Osteoblast (primary cell): ENCODE results near the gene SLC26A3. TPM values are rescaled to one million over a fixed set of nuclear protein-coding genes. Genes with fewer than 3 reads are reported as not detected.

ENCODE experiments used
- DNase-seq: peaks from one replicate; pipeline ENCODE4 v3.0.0; 2011; ENCODE audit warnings: low spot score, mixed read lengths; ENCODE audit not compliant: insufficient read length; ENCODE audit errors: missing footprints
- H2AFZ ChIP-seq: 2 replicates; pipeline ENCODE4 v1.6.0; 2011; ENCODE audit warnings: mild to moderate bottlenecking, low read length
- H3K27ac ChIP-seq: 2 replicates; pipeline ENCODE4 v1.5.1; 2011; ENCODE audit warnings: mild to moderate bottlenecking, low read depth, low read length, moderate library complexity
- H3K27me3 ChIP-seq: 2 replicates; pipeline ENCODE4 v1.6.0; 2012; ENCODE audit warnings: mild to moderate bottlenecking, control low read depth, inconsistent platforms, low read length, moderate library complexity; ENCODE audit not compliant: insufficient read depth
- H3K36me3 ChIP-seq: 2 replicates; pipeline ENCODE4 v1.5.1; 2011; ENCODE audit warnings: mild to moderate bottlenecking, low read length, control low read depth, moderate library complexity; ENCODE audit not compliant: insufficient read depth
- H3K4me1 ChIP-seq: 2 replicates; pipeline ENCODE4 v1.5.1; 2011; ENCODE audit warnings: mild to moderate bottlenecking, low read length, control low read depth, moderate library complexity; ENCODE audit not compliant: insufficient read depth
- H3K4me2 ChIP-seq: 2 replicates; pipeline ENCODE4 v1.6.0; 2011; ENCODE audit warnings: mild to moderate bottlenecking, low read length; ENCODE audit not compliant: insufficient read depth
- H3K4me3 ChIP-seq: fragments of 200-600 bp; sonication (generic); 3 replicates; pipeline ENCODE4 v1.5.1; 2012; ENCODE audit warnings: mild to moderate bottlenecking, low read length, inconsistent platforms; ENCODE audit not compliant: insufficient read depth
- H3K79me2 ChIP-seq: 2 replicates; pipeline ENCODE4 v1.6.0; 2012; ENCODE audit warnings: mild to moderate bottlenecking, low read length, control low read depth, inconsistent platforms; ENCODE audit not compliant: insufficient read depth
- H3K9me3 ChIP-seq: 2 replicates; pipeline ENCODE4 v1.5.1; 2011; ENCODE audit warnings: low read depth, low read length, control low read depth
- H4K20me1 ChIP-seq: 2 replicates; pipeline ENCODE4 v1.6.0; 2012; ENCODE audit warnings: mild to moderate bottlenecking, low read length, control low read depth; ENCODE audit not compliant: insufficient read depth
- CTCF ChIP-seq: IDR thresholded peaks from 2 replicates; pipeline ENCODE4 v1.5.1; 2011; ENCODE audit warnings: mild to moderate bottlenecking, low read depth, low read length, moderate library complexity; ENCODE audit errors: extremely low read depth
- total RNA-seq: library from RNA; depleted of rRNA; stranded (reverse); fragments of >200 nt; gene quantifications from 2 replicates; pipeline ENCODE4 v1.2.3, GENCODE V29; 2012

Gene SLC26A3
- total RNA-seq, 1 donor: not detected

DNA sequence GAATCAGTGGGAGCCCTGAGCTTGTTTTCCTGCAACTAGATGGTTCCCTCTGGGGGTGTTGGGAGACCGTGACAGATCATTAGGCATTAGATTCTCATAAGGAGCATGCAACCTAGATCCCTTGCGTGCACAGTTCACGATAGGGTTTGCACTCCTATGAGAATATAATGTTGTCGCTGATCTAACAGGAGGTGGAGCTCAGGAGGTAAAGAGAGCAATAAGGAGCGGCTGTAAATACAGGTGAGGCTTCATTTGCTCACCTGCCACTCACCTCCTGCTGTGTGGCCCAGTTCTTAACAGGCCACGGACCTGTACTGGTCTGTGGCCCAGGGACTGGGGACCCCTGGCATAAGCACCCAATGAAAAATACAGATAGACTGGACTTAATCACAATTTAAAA, 10.7 kb downstream of the SLC26A3 start:
- Histone ChIP-seq H3K4me2 (no peak overlapping the region), H3K27ac (no peak overlapping the region), H4K20me1 (no peaks in the 10 kb centered on the region), H3K79me2 (no peaks in the 10 kb centered on the region), H3K4me1 (no peaks in the 10 kb centered on the region), H3K36me3 (no peaks in the 10 kb centered on the region), H3K9me3 (no peaks in the 10 kb centered on the region), H3K4me3 (no peak overlapping the region), H2AFZ (no peak overlapping the region), H3K27me3 (peaks cover 19% of the 10 kb centered on the region)
- no peak for TF ChIP-seq CTCF
- DNase-seq: no peak

GRCh38 chr7:107789647-107790046, 13.4 kb downstream of the SLC26A3 start:
- no peaks in the 10 kb centered on the region for H3K79me2 ChIP-seq
- H3K27me3 ChIP-seq: peaks cover 25% of the 10 kb centered on the region
- no peak overlapping the region for H3K27ac ChIP-seq
- no peaks in the 10 kb centered on the region for H4K20me1 ChIP-seq
- no peak for TF ChIP-seq CTCF
- H3K4me1 ChIP-seq: no peaks in the 10 kb centered on the region
- DNase-seq: no peak
- no peak overlapping the region for H3K4me3 ChIP-seq
- H3K4me2 ChIP-seq: no peak overlapping the region
- no peaks in the 10 kb centered on the region for H3K9me3 ChIP-seq
- no peaks in the 10 kb centered on the region for H3K36me3 ChIP-seq
- H2AFZ ChIP-seq: no peak overlapping the region

DNA sequence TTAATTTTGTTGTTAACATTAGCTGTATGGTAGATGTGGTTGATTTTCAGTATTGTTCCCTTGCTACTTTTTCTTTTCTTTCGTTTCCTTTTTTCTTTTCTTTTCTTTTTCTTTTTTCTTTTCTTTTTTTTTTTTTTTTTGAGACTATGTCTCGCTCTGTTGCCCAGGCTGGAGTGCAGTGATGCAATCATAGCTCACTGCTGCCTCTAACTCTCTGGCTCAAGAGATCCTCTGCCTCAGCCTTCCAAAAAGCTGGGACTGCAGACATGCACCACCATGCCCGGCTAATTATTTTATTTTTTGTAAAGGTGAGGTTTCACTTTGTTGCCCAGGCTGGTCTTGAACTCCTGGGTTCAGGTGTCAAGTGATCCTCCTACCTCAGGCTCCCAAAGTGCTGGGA, 14.4 kb downstream of the SLC26A3 start:
- no peaks in the 10 kb centered on the region for H3K9me3 ChIP-seq
- H3K79me2 ChIP-seq: no peaks in the 10 kb centered on the region
- peaks cover 16% of the 10 kb centered on the region for H3K27me3 ChIP-seq
- no peaks in the 10 kb centered on the region for H4K20me1 ChIP-seq
- no peaks in the 10 kb centered on the region for H3K4me1 ChIP-seq
- no peak overlapping the region for H3K27ac ChIP-seq
- no peak overlapping the region for H3K4me3 ChIP-seq
- H3K36me3 ChIP-seq: no peaks in the 10 kb centered on the region
- no peak for TF ChIP-seq CTCF
- no peak overlapping the region for H2AFZ ChIP-seq
- H3K4me2 ChIP-seq: no peak overlapping the region
- DNase-seq: no peak

GRCh38 chr7:107788216-107788615, 14.8 kb downstream of the SLC26A3 start:
- Histone ChIP-seq H4K20me1 (no peaks in the 10 kb centered on the region), H3K4me3 (no peak overlapping the region), H3K27ac (no peak overlapping the region), H3K9me3 (no peaks in the 10 kb centered on the region), H3K36me3 (no peaks in the 10 kb centered on the region), H3K4me2 (no peak overlapping the region), H3K4me1 (no peaks in the 10 kb centered on the region), H2AFZ (no peak overlapping the region), H3K27me3 (peaks cover 11% of the 10 kb centered on the region), H3K79me2 (no peaks in the 10 kb centered on the region)
- no peak for TF ChIP-seq CTCF
- DNase-seq: no peak
